ENCODE data around the gene FZD10.

FZD10 gene

DNA sequence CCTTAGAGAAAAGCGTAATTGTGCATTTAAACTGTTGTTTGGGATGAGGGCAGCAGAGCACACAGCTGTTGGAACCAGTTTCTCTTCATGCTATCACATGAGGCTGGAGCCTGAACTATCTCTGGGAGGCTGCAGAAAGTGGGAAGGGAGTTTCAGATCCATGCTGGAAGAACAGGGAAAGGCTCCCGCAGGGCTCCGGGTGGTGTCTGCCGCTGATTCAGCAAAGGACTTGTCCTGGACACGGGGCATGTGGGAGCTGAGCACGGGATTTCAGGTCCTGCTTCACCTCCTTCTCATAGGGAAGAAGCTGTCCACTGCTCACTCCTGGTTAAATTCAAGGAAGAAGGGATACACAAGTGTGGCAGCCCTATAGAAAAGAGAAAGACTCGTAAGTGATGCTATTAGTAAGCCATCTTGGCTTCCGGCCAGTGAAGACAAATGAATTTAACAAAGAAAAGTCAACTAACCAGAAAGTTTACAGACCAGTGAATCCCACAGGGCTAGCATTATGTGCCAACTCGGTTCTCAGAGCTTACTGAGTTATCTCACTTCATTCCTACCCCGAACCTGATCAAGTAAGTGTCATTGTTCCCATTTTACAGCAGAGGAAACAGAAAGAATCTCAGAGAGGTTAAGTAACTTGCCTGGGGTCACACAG is 6.7 kb upstream of the FZD10 start:
- DNase-seq, result no peak

DNA sequence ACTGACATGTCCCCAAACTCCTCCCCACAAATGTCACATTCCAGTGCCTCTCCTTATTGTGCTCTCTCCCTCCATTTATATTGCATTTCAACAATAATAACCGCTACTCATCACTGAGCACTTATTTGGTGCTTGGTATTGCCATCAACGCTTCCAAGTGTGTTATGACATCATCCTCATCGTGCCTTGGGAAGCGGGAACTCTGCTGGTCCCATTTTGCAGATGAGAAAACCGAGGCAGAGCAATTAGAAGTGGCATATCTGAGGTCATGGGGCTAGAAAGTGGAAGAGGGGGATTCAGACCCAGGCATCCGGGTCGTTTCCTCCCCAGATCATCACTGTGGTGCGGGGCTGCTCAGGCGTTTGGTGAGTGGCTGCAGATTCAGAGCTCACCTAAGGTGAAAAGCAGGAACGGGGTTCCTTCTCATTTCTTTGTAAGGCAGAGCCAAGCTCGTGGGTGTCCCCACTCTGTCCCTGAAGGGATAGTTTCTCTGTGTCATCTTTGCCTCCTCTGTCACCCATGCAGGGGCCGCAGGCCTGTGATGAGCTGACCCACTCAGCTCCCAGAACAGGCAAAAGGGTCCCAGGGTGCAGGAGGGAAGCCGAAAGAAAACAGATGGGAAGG is 5.5 kb upstream of the FZD10 start:
- DNase-seq, result no peak

DNA sequence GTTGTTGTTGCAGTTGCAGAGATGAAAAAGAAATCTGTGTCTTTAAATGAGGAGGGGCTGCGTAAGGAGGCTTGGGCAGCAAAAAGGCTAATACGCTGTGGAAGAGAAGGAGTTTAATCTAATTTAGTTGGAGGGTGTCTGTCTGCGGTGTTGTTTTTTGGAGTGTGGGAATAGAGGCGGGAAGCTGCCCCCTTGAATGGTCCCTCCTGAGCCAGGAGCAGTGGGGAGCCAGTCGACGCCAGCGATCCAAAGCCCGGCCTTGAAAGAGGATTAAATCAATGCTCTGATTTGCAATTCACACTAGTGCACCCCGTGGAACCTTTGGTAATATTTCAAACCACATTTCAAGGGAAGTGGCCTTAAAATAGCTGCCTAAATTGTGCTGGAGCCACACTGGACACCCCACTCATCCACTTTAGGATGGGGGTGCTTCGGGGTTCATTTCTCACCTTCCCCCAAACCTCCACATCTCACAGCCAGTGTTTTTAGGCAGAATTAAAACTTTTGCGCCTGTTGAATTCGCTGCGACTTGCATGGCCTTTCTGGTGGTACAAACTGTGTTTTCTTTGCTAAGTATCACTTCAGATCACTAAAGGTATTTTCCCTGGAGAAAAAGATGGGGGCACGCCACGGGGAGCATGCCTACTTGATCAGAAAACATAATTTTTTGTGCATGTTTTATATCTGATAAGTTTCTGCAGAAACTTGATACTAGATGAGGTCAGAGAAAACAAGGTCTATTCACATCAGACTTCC is 4.1 kb upstream of the FZD10 start:
- no peak for DNase-seq

DNA sequence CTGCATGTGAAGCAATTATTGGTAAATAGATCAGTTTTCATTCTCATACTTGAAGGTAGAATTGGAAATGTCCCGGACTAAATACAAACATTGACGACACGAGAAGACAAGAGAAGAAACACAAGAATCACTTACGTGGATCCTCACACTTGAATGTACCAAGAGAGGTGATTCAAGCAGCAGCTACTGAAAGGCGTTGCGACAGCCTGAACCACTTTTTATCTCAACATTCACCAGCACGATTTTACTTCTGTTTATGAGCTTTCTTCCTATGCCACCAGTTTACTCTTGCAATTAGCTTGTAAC is 3.6 kb upstream of the FZD10 start:
- DNase-seq, result no peak

DNA sequence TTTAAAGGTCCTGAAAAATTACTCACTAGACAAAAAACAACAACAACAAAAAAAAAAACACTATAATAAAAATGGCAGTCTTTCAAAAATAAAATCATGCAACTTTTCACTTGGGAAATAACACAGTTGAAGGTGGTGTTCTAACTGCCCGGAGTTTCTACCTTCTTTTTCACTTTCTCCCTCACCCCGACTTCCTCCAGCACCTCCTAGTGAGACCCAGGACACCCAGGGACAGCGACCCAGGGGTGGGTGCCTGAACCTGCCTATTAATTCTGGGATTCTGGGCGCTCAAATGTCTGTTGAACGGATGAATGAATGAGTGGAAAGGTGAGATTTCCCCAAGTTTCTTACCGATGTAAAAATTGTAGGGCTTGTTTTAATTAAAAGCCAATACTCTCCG is 2.0 kb upstream of the FZD10 start:
- no peak for DNase-seq

DNA sequence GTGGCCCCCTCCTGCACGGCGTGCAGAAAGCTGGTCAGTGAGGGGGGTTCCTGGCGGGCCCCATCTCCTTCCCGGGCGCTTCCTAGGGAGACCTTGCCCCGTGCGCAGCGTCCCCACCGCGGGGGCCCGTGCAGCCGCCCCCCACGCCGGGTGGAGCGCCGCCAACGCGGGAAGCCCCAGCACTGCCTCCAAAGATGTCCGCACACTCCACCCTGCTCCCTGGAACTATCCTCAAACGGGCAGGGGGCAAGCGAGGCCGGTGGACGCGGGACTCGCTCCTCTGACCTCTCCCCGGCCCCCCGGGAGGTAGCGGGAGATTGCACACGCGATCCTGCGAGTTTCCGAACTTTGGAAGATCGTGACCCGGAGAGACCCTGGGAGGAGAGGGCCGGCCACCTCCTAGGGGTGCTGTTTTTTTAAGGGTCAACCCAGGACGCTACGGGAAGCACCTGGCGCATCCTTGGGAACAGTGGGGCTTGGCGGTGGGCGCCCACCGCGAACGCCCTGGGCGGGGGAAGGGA is 1.5 kb upstream of the FZD10 start:
- DNase-seq, result no peak

DNA sequence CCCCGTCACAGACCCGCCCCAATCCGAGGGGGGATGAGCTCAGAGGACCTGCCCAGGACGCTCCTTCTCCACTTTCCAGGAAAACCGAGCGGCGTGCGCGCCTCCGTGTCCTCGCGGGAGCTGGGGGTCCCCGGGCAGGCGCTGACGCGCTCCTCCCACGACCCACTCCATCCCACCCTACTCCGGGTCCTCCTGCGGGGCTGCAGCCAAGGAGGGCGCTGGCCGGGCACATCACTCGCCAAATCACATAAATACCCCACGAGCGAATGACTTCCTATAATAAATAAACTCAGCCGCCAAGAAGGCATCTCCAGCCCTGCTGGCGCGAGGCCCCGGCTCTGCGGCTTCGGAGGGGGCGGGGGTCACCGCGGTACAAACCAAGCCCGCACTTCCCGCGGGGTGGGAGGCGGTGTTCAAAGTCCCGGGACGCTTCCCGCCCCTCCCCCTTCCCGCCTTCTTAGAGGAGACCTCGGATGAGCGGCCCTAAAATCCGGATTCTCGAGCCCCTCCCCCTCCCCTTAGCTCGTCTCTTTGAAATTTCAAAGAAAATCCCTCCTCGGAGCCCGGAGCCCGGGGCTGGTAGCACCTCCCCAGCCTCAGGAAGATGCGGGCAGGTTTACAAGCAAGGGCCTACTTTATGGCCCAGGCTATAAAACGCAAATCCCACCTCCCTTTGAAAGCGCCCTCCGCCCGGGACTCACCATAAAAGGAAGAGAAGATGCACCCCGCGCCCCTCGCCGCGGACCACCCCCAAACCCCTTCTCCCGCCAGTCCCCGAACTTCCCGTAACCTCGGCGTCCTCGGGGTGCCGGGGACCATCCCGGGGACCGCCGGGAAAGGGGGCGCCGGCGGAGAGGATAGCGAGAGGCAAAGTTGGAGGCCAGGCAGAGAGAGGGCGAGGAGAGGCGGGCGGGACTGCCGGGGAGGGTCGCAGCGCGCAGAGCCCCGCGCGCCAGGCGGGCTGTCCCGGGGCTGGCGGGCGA is 712 bp upstream of the FZD10 start:
- no peak for DNase-seq

DNA sequence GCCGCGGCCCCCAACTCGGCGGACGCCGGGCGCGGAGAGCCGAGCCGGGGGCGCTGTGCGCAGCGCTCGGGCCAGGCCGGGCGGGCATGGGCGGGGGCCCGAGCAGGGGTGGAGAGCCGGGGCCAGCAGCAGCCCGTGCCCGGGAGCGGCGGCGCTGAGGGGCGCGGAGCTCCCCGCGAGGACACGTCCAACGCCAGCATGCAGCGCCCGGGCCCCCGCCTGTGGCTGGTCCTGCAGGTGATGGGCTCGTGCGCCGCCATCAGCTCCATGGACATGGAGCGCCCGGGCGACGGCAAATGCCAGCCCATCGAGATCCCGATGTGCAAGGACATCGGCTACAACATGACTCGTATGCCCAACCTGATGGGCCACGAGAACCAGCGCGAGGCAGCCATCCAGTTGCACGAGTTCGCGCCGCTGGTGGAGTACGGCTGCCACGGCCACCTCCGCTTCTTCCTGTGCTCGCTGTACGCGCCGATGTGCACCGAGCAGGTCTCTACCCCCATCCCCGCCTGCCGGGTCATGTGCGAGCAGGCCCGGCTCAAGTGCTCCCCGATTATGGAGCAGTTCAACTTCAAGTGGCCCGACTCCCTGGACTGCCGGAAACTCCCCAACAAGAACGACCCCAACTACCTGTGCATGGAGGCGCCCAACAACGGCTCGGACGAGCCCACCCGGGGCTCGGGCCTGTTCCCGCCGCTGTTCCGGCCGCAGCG is 639 bp downstream of the FZD10 start:
- DNase-seq, result no peak

DNA sequence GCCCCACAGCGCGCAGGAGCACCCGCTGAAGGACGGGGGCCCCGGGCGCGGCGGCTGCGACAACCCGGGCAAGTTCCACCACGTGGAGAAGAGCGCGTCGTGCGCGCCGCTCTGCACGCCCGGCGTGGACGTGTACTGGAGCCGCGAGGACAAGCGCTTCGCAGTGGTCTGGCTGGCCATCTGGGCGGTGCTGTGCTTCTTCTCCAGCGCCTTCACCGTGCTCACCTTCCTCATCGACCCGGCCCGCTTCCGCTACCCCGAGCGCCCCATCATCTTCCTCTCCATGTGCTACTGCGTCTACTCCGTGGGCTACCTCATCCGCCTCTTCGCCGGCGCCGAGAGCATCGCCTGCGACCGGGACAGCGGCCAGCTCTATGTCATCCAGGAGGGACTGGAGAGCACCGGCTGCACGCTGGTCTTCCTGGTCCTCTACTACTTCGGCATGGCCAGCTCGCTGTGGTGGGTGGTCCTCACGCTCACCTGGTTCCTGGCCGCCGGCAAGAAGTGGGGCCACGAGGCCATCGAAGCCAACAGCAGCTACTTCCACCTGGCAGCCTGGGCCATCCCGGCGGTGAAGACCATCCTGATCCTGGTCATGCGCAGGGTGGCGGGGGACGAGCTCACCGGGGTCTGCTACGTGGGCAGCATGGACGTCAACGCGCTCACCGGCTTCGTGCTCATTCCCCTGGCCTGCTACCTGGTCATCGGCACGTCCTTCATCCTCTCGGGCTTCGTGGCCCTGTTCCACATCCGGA is 1.4 kb downstream of the FZD10 start:
- no peak for DNase-seq

DNA sequence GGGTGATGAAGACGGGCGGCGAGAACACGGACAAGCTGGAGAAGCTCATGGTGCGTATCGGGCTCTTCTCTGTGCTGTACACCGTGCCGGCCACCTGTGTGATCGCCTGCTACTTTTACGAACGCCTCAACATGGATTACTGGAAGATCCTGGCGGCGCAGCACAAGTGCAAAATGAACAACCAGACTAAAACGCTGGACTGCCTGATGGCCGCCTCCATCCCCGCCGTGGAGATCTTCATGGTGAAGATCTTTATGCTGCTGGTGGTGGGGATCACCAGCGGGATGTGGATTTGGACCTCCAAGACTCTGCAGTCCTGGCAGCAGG is 1.9 kb downstream of the FZD10 start:
- no peak for DNase-seq

DNA sequence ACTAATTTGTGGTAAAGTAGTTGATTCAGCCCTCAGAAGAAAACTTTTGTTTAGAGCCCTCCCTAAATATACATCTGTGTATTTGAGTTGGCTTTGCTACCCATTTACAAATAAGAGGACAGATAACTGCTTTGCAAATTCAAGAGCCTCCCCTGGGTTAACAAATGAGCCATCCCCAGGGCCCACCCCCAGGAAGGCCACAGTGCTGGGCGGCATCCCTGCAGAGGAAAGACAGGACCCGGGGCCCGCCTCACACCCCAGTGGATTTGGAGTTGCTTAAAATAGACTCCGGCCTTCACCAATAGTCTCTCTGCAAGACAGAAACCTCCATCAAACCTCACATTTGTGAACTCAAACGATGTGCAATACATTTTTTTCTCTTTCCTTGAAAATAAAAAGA is 2.7 kb downstream of the FZD10 start:
- DNase-seq, result no peak

DNA sequence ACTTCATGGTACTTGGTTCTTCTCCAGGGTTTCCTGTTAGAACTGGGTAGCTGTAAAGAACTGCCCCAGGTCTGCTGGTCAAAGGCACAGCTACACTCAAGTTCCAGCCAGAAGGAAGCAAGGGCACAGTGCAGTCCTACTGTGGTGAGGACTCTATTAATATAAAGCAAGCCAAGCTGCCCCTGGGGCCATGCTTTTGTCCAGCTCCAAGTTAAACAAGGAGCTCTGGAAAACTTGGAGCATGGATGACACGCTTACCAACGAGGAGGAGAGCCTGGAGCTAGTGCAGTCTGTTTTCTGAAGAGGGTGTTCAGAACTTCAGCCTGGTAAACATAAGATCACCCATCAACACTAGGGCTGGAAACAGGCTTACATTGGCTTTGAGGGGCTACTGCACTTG is 4.0 kb downstream of the FZD10 start:
- no peak for DNase-seq

DNA sequence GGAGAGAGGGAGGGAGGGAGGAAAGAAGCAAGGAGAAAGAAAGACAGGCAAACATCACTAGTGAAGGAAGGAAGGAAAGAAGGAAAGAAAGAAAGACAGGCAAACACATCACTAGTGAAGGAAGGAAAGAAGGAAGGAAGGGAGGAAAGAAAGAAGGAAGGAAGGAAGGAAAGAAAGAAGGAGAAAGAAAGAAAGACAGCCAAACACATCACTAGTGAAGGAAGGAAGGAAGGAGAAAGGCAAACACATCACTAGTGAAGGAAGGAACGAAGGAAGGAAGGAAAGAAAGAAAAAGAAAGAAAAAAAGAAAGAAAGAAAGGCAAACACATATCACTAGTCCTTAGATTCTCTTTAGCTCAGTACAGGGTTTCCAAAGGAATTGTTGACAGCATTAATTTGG is 5.3 kb downstream of the FZD10 start:
- DNase-seq, result no peak

DNA sequence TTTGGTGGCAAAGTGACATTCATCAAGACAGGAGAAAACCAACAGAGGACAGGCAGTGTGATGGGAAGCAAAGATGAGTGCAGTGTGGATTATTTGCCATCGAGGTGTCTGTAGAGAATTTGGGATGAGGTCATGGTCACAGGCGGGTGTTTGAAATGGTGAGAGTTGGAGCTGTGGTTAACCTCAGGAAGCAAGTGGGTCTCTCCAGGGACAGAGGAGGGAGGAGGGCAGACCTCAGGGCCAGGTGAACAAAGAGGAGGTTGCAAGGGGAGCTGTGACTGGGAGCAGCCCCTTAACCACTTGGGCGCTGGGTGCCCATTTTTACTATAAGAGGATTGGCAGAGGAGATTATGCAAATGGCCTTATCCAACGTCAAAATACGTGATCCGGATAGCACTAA is 7.0 kb downstream of the FZD10 start:
- no peak for DNase-seq

DNA sequence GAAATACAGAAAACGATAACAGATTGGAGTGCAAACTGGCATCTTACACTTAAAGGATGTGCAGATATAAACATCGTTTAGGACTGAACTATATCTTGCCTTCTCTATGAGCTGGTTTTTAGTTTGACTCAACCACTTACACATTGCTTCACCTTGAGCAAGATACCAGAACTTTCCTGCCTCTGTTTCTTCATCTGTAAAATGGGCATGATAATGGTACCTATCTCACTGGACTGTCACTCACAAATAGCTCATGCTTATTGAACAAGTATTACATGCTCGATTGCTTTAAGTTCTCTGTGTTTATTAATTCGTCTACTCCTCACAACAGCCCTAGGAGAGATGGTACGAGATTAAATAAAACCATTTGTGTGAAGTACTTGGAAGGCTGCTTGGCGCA is 7.7 kb downstream of the FZD10 start:
- no peak for DNase-seq

DNA sequence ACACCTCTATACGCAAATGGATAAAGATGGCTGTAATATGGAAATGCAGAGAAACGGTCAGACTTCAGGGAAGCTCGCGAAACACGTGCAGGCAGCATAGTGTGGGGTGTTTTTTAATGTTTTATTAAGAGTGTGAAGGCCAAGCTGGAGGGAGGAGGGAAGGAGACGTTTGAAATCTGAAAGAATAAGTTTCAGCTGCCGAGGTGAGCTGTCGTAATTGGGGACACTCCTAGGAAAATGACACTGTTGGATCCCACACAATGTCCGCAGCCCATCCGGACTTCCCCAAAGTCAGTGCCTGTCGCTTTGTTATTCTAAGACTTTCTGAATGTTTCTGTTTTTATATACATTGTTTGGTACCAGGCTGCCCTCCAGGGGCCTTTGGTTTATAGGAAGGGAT is 8.3 kb downstream of the FZD10 start:
- DNase-seq, result no peak

DNA sequence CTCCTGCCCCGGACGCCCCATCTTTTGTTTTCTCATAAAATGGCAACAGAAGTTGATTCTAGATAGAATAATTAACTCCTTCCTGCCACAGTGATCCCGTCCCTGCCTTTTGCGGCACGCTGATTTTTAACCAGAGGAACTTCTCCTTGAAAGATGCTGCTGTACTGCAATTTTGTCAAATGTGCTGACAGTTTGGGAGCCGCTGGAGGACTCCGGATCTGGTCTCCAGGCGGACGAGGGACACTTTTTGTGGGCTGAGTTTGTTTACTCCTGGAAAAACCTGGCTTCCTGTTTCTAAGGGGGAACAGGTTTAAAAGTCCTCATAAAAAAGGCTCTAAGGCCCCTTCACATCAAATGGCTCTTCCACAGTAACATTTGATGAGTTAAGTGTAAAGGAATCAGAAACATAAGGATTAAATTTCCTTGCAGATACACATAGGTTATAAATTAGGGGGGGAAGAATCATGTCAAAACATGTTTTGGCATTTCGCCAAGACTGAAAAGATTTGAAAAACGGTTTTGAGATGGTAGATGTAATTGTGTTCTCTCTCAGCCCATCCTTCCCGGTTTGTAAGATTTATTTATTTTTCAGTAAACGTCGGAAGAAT is 15.5 kb downstream of the FZD10 start:
- no peak for DNase-seq

DNA sequence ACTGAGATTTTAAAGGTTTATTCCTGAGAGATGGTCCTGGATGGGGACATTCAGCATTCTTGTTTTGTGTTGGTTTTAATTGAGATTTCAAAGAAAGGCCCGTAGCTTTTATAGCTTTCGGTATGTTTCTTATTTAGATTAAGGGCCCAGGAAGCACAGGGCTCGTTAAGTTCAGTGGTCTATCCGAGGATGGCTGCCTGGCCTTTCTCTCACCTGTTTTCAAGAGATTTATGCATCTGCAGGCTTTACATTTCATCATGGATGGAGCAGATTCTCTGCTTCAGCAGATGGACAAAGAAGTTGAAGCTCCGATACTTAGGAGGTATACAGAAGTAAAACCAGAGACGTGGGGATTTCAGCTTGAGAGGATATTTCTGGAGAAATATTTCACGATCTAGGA is 16.0 kb downstream of the FZD10 start:
- DNase-seq, result no peak

DNA sequence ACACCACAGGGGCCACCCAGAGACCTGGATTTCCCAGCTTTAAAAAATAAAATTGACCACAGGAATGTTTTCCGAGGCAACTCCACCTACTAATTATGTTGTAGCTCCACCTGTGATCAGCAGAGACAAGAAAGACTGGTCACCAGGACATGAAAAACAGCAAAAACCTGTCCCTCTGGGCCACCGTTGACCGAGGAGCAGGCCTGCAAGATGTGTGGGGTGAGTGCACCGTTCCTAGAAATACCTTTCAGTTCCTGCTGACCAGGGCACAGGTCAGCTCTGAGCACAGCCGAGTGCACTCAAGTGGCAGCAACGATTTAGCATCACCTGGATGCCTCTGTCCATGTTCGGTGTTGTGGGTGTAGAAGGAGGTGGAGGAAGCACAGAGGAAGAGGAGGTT is 16.9 kb downstream of the FZD10 start:
- DNase-seq, result no peak

DNA sequence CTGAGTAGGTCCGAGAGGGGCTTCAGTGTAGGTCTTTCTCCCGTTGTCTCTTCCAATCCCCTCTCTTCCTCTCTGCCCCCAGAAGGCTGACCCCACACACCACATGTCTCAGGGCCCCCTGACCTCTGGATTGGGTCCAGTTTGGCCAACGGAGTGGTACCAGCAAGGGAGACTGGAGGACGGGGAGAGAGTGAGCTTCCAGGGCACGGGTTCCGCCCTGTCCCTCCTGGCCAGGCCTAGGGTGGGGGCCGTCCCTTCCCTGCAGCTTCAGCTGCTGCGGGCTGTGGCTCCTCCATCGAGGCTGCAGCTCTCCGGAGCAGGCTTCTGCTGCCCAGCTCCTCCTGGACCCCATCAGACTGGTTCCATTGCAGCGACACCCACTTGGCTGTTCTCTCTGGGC is 17.4 kb downstream of the FZD10 start:
- DNase-seq, result no peak

DNA sequence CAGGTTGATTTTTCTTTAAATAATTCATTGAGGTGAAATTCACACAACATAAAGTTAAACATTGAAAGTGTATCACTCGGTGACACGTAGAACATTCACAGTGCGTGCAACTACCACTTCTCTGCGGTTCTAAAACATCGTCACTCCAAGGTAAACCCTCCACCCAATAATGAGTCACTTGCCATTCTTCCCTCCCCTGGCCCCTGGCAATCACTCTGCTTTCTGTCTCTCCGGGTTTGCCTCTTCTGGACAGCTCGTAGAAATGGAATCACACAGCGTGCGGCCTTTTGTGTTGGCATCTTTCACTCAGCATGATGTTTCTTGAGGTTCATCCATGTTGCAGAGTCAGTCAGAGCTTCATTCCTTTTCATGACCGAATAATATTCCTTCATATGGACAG is 18.9 kb downstream of the FZD10 start:
- no peak for DNase-seq

All from activated effector memory CD4-positive, alpha-beta T cell treated with Interleukin-2 at 50 U/mL for 16 hours (primary cell).